Activated CD4-positive, CD25-positive, alpha-beta regulatory T cell treated with anti-CD3 and anti-CD28 coated beads, Interleukin-2, amount 50 U/mL, for 24 hours (primary cell): ENCODE measurements around the gene RNH1.
A peak's percentile ranks its signal among the peaks of the same experiment; 100 is the strongest.
"Not testable (repeated sequence)": the region's sequence is repeated elsewhere in the genome, so short reads cannot be mapped to it uniquely, and the experiment has no call there.

Experiments
- ATAC-seq, 2 donors: fragments of 150-1000 bp; cut with Tn5 transposase; one replicate each; pipeline ENCODE4 v1.10.0; 2021; ENCODE audit warnings: mild to moderate bottlenecking in 1 of 2, moderate library complexity in 1 of 2

RNH1 gene

DNA sequence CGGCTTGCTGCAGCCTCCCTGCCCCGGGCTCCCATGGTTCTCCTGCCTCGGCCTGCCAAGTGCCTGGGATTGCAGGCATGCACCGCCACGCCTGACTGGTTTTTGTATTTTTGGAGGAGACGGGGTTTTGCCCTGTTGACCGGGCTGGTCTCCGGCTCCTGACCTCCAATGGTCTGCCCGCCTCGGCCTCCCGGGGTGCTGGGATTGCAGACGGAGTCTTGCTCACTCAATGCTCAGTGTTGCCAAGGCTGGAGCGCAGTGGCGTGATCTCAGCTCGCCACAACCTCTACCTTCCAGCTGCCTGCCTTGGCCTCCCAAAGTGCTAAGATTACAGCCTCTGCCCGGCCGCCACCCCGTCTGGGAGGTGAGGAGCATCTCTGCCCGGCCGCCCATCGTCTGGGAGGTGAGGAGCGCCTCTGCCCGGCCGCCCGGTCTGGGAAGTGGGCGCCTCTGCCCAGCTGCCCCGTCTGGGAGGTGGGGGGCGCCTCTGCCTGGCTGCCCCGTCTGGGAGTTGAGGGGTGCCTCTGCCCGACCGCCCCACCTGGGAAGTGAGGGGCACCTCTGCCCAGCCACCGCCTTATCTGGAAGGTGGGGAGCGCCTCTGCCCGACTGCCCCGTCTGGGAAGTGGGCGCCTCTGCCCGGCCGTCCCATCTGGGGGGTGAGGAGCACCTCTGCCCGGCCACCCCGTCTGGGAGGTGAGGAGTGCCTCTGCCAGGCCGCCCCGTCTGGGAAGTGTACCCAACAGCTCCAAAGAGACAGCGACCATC lies 10.1 kb upstream of the RNH1 start:
- not testable (repeated sequence) for ATAC-seq

DNA sequence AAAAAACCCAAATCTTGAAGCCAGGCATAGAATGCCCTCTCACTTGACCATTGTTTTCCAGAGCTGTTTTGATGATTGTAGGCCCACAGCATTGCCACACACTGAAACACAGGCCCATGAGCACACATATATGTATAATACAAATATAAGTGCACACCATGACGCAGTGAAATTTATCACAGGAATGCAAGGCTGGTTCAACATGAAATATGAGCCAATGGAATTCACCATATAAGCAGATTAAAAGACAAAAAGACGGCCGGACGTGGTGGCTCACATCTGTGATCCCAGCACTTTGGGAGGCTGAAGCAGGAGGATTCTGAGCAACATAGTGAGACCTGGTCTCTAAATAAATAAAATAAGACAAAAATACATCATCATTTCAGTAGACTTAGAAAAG lies 9.4 kb upstream of the RNH1 start:
- ATAC-seq, result no peak

DNA sequence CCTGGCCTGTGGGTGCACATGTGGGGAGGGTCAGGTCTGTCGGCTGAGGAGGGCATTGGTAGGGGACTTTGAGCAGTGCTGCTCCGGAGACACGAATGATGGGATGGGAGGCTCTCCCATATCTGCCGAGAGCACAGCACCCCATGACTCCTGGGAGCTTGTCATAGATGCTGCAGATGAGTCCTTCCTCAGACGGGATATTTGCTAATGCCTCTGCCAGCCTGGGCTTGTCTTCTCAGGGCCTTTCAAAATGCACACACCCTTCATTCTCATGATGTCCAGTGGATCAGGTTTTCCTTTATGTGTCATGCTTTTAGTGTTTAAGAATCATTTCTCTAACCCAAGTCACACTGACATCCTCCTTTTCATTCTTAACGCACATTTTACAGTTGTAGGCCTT lies 8.1 kb upstream of the RNH1 start:
- no peak for ATAC-seq

DNA sequence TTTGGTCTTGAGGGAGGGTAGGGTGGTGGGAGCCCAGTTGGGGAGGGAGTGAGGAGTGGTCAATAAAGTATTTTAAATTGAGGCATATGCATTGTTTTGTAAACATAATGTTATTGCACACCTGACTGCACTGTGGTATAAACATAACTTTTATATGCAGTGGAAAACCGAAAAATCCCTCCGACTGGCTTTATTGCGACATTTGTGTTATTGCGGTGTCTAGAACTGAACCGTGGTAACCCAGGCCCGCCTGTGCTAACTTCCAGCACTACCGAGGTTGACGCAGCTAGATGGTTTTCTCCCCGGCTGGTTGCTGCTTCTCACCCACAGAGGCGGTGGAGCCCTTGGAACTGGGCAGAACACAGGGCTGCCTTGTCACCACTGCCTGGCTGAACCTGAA lies 7.6 kb upstream of the RNH1 start:
- no peak for ATAC-seq

DNA sequence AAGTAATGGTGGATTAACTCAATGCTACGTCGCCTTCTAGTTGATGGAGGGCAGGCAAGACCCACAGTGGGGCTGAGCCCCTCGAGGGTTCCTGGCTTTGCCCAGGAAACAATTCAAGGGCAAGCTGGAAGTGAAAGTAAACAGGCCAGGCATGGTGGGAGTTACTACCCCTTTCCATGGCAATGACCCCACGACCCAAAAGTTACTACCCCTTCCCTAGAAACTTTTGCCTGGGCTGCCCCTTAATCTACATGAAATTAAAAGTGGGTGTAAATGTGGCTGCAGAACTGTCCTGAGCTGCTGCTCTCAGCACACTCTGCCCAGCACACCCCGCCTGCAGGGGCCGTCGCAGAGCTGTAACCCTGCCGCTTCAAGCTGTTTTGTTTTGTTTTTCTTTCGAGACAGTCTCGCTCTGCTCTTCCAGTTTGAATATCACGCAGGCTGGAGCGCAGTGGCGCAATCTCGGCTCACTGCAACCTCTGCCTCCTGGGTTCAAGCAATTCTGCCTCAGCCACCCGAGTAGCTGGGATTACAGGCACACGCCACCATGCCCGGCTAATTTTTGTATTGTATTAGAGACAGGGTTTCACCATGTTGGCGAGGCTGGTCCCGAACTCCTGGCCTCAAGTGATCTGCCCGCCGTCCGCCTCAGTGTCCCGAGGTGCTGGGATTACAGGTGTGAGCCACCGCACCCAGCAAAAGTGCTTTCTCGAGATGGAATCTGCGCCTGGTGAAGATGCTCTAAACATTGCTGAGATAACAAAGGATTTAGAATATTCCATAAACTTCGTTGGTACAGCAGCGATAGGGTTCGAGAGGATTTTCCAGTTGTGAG lies 5.9 kb upstream of the RNH1 start:
- ATAC-seq, result no peak

DNA sequence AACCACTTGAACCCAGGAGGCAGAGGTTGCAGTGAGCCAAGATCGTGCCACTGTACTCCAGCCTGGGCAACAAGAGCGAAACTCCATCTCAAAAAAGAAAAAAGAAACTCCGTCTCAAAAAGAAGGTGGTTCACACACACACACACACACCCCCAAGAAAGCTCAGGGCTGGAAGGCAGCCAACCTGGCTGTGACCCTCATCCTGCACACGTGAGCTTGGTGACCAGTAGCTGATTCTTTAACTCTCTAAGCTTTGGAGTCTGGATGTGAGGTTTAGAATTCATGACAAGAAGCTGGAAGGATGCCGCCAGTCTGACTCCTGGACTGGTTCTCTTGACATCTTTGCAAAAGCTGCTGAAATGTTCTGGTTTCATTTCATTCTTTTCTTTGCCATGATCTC lies 1.9 kb upstream of the RNH1 start:
- ATAC-seq, result no peak

DNA sequence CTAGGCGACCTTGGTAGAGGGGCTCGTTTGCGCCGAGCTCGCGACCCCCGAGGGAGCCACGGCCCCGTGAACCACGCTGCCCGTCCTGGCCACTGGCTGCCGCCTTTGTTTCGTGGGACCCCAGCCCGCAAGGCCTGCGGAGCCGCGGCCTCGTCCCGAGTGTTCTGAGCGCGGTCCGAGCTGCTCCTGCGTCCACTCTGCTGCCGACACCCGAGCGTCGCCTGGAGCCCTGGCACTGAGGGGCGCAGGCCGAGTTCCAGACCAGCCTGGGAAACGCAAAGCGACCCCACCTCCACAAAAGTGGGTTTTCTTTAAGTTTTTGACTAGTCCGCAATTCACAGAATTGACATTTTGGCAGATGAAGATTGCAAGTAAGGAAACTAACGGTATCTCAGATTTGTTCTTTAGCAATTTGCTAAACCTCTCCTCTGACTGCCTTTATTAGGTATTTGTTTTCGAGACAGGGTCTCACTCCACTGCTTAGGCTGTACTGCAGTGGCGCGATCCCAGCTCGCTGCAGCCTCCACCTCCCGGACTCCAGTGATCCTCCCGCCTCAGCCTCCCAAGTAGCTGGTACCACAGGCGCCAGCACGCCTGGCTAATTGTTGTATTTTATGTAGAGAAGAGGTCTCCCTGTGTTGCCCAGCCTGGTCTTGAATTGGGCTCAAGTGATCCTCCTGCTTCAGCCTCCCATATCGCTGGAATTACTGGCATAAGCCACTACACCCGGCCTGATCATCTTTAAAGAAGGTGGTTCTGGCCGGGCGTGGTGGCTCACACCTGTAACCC lies 879 bp upstream of the RNH1 start:
- ATAC-seq, result no peak

DNA sequence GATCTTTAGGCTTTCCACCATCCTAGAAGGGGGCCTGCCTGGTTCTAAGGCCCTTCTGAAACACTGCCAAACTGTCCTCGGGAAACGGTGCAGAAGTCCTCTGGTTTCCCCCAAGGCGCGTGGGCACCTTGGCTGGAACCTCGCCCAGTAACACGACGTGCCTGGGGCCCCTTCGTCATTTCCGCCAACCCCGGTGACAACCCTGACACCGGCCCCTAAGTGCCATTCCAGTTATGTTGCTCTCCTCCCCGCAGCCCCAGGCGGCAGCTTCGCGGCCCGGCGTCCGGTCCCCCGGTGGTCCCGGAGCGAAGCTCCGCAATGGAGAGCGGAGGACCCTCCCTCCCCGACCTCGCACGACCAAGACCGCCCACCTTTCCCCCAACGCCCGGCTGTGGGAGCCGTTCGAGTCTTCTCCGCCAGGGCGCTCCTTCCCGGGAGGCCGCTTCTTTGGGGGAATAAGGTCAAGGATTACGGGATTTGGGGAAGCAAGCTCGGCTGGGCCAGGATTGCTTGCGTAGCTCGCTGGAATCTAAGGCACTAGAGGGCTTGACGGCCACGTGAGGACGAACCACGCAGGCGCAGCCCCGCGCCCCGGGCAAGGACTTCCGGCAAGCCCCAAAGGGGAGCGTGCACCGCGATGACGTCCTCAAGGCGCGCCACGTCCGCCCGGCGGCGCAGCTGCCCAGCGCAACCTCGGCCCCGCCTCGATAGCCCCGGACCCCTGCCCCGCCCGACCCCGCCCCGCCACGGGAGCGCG lies 626 bp downstream of the RNH1 start:
- peak; percentile 77 to 82 for ATAC-seq

DNA sequence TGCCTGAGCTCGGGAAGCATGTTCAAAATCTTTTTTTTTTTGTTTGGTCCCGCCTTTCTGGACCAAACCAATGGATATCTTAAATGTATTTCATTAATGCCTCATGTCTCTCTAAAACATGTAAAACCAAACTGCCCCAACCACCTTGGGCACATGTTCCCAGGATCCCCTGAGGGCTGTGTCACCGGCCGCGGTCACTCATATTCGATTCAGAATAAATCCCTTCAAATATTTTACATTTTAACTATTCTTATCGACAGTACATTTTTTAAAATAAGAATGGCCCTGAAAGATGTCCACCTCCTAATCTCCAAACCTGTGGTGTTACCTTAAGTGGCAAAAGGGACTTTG lies 2.1 kb downstream of the RNH1 start:
- ATAC-seq, result no peak

DNA sequence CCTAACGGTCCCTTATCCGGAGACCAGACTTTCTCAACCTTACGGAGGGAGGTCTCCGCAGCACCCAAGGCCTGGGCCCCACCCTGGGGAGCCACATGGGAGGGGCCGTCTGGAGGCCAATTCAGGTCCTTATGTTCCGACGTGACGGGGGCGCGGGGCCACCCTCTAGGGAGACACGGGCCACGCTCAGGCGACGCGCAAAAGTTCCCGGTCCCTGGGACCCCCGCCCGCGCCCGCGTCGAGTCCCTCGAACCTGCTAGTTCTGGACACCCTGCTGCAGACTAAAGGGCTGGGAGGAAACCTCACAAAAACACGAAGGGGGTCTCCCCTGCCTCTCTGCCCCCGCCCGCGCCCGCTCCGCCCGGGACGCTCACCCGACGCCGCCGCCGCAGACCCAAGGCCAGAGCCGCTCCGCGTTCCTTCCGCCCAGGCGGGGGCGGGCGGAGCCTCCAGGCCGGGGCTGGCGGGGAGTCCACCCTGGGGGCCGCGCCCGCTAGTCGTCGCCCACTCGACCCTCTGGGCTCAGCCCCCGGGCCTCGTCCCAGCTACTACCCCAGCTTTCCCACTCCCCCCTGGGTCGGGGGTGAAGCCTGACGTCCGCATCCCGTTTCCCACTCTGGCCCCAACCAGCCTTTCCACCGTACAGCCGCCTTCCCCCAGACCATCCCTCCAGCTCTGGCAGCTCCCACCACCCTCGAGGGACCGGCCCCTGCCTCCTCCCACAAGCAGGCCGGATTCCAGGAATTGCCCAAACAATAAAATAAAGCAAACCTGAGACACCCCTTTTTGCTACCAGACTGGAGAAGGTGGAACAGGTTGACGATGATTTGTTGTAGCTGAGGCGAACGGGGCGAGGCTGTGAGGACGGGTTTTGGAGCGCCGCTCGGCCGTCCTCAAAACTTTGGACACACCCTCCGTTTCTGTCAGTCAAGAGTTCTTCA lies 2.7 kb downstream of the RNH1 start:
- no peak for ATAC-seq

DNA sequence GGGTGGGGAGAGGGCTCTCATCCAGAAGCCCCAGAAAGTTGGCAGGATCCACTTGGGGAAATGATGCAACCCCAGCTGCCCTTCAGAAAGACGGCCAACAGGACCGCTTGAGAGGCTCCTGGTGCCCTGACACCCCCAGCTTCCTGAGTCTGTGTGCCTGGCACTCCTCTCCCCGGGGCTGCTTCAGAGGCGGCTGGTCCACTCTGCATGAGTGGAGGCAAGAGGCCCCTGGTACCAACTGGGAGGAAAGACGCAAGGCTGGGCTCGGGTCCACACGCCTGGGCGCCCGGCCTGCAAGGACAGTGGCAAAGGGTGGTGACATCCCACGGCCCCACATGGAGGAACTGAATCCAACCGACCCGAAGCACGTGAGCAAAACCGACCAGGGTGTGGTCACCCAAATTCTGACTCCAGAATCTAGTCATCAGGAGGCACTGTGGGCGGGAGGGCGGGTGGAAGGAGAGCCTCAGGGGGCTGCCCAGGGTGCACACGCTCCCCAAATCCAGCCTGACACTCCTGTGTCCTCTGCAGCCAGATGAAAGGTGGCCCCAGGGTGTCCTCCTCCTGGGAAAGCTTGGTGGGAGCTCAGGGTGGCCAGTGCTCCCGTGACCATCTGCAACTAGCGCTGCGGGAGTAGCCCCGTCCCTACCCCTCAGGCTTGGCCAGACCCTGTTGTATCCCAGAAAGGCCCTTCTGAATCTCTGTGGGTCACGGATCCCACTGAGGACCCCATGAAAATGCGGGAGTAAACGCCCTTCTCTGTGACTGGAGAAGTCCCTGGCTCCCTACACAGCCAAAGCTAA lies 3.7 kb downstream of the RNH1 start:
- ATAC-seq, result no peak

DNA sequence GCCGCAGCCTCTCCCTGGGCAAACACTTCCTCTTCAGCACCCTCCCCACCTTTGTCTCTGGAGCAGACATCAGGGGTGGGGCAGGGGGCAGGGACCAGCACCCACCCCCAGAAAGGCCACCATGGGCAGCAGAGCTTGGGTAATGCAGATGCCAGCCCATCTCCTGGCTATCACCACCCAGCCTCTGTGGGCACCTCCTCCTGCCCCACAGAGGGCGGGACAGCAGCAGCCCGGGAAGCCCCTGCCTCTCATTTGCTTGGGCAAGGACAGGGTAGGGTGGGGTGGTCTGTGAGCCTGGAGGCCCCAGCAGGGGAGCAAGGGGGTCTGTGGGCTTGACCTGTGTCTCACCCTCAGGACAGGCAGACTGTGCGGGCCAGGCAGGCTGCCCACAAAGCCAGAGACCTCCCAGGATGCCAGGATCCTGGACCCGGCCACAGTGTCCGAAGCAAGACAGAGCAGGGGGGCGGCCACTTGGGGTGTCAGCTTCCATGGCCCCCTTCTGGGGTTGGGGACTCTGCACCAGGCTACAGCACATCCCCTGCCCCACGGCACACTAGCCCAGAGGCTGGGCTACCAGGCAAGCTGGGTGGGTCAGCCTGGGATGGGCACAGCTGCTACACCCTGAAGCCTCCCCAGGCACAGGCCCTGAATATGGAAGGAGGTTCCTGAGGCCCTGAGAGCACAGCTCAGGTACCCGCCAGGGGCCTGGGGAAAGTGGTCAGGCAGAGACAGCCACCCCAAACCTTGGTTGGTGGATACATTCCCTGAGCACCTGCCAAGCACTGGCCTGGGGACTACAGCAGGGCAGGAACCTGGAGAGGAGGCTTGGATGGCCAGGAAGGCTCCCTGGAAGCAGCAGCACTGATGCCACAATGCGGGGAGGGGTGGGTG lies 4.5 kb downstream of the RNH1 start:
- ATAC-seq, result no peak

DNA sequence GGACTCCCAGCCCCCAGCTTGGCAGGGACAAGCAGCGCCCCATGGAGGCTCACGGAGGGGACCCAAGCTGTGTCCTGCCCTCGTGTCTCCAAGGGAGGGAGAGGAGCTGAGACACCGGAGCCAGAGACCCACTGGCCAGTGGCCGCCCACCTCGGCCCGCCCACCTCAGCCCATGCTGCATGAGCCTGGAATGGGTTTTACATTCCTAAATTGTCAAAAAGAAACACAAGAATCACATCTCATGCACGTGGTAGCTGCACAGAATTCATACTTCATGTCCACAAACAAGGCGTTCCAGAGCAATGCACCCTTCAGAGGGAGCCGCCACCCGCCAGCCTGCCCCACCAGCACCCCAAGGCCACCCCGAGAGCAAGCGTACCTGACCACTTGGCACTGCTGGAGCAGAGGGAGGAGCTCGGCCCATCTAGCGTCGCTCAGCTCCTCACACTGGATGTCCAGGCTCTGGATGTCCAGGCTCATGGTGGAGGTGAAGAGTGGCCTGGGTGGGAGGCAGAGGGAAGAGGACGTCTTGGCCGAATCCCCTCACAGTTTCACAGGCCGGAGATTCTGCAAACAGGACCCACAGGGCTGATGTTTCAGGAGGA lies 5.3 kb downstream of the RNH1 start:
- ATAC-seq, result no peak

DNA sequence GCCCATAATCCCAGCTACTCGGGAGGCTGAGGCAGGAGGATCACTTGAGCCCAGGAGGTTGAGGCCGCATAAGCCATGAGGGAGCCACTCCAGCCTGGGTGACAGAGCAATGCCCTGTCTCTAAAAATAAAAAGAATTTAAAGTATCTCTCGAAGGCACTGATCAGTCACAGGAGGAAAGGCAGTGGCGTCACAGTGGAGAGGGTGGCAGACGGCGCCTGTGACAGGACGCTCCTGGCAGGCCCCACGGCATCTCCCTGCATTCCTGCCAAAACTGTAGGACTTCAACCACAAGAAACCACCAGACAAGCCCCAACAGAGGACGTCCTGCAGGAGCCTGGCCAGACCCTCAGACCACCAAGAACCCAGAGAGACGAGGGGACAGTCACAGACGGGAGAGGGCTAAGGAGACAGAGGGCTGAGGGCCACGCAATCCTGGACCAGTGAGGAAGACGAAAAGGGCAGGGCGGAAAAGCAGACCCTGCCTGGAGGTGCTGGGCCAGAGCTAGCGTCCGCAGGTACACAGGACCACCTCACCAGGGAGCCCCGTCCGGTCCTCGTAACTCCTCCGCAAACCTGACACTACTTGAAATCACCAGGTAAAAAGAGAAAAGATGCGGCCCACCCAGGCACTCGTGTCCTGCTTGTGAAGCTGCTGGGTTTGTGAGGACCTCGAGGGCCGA lies 5.9 kb downstream of the RNH1 start:
- no peak for ATAC-seq

DNA sequence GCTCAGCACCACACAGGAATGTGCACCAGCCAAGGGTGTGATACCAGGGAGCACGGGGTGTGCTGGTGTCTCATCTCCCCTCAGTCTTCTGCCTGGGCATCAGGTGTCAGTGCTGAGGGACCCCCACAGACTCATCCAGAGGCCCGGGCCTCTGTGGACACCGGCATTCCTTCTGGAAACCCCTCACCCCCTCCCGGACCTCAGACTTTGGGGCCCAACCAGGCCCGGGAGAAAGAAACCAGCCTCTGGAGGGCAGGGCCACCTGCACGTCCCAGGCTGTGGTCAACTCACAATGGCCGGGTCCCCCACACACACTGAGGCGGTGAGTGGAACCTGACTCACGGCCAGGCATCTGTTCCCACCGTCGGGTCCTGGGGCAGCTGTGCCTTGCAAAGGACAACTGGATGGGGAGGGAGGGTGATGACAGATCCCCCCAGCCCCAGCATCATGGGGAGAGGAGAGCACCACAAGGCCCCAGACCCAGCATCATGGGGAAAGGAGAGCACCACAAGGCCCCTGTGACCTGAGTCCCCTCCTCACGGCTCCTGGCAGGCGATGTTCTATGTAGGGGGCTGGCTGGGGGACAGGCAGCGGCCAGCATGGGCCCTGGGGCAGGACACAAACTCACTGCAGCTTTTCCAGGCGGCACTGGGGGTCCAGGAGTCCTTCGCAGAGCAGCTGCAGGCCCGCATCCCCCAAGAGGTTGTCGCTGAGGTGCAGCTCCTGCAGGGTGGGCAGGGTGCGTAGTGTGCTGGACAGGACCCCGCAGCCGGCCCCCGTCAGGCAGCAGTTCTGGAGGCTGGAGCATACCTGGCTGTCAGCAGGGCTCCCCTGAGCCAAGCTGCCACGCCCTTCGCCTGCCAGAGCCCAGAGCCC lies 7.6 kb downstream of the RNH1 start:
- ATAC-seq, result no peak

DNA sequence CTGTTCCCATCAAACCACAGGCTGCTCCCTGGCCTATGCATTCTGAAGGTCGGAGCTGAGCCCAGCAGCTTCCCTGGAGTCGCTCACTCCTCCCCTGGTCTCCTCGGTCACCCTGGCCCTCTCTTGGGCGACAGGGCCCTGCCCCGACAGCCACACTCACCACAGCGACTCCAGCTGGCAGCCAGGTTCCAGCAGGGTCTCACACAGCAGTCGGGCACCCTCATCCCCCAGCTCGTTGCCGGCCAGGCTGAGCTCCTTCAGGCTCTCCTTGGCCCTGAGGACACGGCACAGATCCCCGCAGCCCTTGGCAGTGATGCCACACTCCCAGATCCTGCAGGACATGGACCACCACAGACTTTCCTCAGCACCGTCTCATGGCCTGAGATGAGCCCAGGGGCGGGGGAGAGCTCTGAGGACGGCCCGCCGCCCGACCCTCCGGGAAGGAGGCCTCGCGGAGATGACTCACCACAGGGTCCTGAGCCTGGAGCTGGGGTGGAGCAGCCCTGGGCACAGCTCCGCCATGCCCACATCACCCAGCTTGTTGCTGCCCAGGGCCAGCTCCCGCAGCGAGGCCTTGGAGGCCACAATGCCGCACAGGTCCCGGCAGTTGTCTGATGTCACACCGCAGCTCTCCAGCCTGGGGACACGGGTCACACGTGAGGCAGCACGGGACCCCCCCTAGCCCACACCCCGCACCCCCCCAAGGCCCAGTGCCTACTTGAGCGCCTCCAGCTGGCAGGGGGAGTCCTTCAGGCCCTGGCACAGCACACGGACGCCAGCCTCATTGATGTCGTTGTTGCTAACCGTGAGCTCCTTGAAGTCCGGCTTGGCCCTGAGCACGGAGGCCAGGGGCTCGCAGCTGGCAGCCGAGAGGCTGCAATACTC lies 8.5 kb downstream of the RNH1 start:
- no peak for ATAC-seq
